ENCODE data around the gene CXCL13. TPM values are rescaled to one million over a fixed set of nuclear protein-coding genes. Genes with fewer than 3 reads are reported as not detected.

Gene CXCL13
- total and polyA plus RNA-seq, 2 experiments from 2014 or later: not detected

- Histone ChIP-seq H3K4me3 (no peak overlapping the region), H3F3A (ENCODE audit: insufficient read depth) (0 out of 2 replicates have a peak, but pooled peaks cover 8% of the 10 kb centered on the region), H4K20me1 (ENCODE audit: insufficient read depth) (no peaks in the 10 kb centered on the region), H3K27ac (no peak overlapping the region), H3K4me2 (ENCODE audit: unreplicated experiment) (no peak overlapping the region), H3K9ac (no peak overlapping the region), H2AFZ (no peak overlapping the region), H3K4me1 (ENCODE audit: insufficient read depth) (peaks cover 17% of the 10 kb centered on the region), H3K9me3 (ENCODE audit: low read depth) (no peaks in the 10 kb centered on the region), H3K36me3 (ENCODE audit: low read depth) (no peaks in the 10 kb centered on the region), H3K27me3 (replicated peaks; ENCODE audit: insufficient read depth) (peaks cover 58% of the 10 kb centered on the region), H3K9me2 (ENCODE audit: insufficient read depth) (no peaks in the 10 kb centered on the region), H3K79me2 (ENCODE audit: insufficient read depth) (no peaks in the 10 kb centered on the region)
- DNase-seq: peak; percentile 60
- TF ChIP-seq EZH2phosphoT487 (IDR thresholded peaks at IDR 0.05; ENCODE audit: insufficient read depth, low read depth): no peak
- TF ChIP-seq EZH2 (IDR thresholded peaks at IDR 0.05; ENCODE audit: insufficient read depth, poor library complexity, severe bottlenecking): no peak
- 12 to 17% methylated on average over 6 of the region's 6 CpGs for WGBS, 2 experiments (ENCODE audit: low coverage in 1 of 2, low lambda C conversion rate in 2 of 2, missing lambda C conversion rate in 2 of 2)
- in situ Hi-C loops (cut with MboI): no loop called here
Observed at GRCh38 chr4:77586951-77587383, 18.7 kb upstream of the CXCL13 start.

GRCh38 chr4:77590482-77590881, 15.1 kb upstream of the CXCL13 start:
- no peak for TF ChIP-seq EZH2 (IDR thresholded peaks at IDR 0.05; ENCODE audit: insufficient read depth, poor library complexity, severe bottlenecking)
- no peak for TF ChIP-seq EZH2phosphoT487 (IDR thresholded peaks at IDR 0.05; ENCODE audit: insufficient read depth, low read depth)
- in situ Hi-C loops (cut with MboI): no loop called here
- H2AFZ ChIP-seq: no peak overlapping the region
- no peaks in the 10 kb centered on the region for H3K36me3 ChIP-seq (ENCODE audit: low read depth)
- no peaks in the 10 kb centered on the region for H3F3A ChIP-seq (ENCODE audit: insufficient read depth)
- 33 to 37% methylated on average over 3 of the region's 3 CpGs for WGBS, 2 experiments (ENCODE audit: low coverage in 1 of 2, low lambda C conversion rate in 2 of 2, missing lambda C conversion rate in 2 of 2)
- peaks cover 7% of the 10 kb centered on the region; the same call in 1 of the 2 replicates for H3K4me1 ChIP-seq (ENCODE audit: insufficient read depth)
- peaks cover 82% of the 10 kb centered on the region for H3K27me3 ChIP-seq (replicated peaks; ENCODE audit: insufficient read depth)
- H3K4me3 ChIP-seq: no peak overlapping the region
- H3K27ac ChIP-seq: no peak overlapping the region
- DNase-seq: no peak
- H3K79me2 ChIP-seq (ENCODE audit: insufficient read depth): no peaks in the 10 kb centered on the region
- no peaks in the 10 kb centered on the region for H3K9me2 ChIP-seq (ENCODE audit: insufficient read depth)
- H4K20me1 ChIP-seq (ENCODE audit: insufficient read depth): no peaks in the 10 kb centered on the region
- no peaks in the 10 kb centered on the region for H3K9me3 ChIP-seq (ENCODE audit: low read depth)
- H3K4me2 ChIP-seq (ENCODE audit: unreplicated experiment): no peak overlapping the region
- H3K9ac ChIP-seq: no peak overlapping the region

- Histone ChIP-seq H3K4me3 (no peak overlapping the region), H3K4me1 (ENCODE audit: insufficient read depth) (peaks cover 7% of the 10 kb centered on the region; the same call in 1 of the 2 replicates), H3K9me2 (ENCODE audit: insufficient read depth) (no peaks in the 10 kb centered on the region), H3K79me2 (ENCODE audit: insufficient read depth) (no peaks in the 10 kb centered on the region), H3K4me2 (ENCODE audit: unreplicated experiment) (no peak overlapping the region), H4K20me1 (ENCODE audit: insufficient read depth) (no peaks in the 10 kb centered on the region), H3K9me3 (ENCODE audit: low read depth) (no peaks in the 10 kb centered on the region), H2AFZ (no peak overlapping the region), H3K9ac (no peak overlapping the region), H3F3A (ENCODE audit: insufficient read depth) (no peaks in the 10 kb centered on the region), H3K27ac (no peak overlapping the region), H3K36me3 (ENCODE audit: low read depth) (no peaks in the 10 kb centered on the region), H3K27me3 (replicated peaks; ENCODE audit: insufficient read depth) (peaks cover 82% of the 10 kb centered on the region)
- in situ Hi-C loops (cut with MboI): no loop called here
- 61 to 88% methylated on average over 1 of the region's 1 CpG for WGBS, 2 experiments (ENCODE audit: low coverage in 1 of 2, low lambda C conversion rate in 2 of 2, missing lambda C conversion rate in 2 of 2)
- no peak for DNase-seq
- TF ChIP-seq EZH2 (IDR thresholded peaks at IDR 0.05; ENCODE audit: insufficient read depth, poor library complexity, severe bottlenecking) (no peak), EZH2phosphoT487 (IDR thresholded peaks at IDR 0.05; ENCODE audit: insufficient read depth, low read depth) (no peak)
Observed at GRCh38 chr4:77591532-77591931, 14.1 kb upstream of the CXCL13 start.

GRCh38 chr4:77593101-77593500, 12.5 kb upstream of the CXCL13 start:
- no peak overlapping the region for H3K9ac ChIP-seq
- H3K27ac ChIP-seq: no peak overlapping the region
- H3K36me3 ChIP-seq (ENCODE audit: low read depth): no peaks in the 10 kb centered on the region
- no peaks in the 10 kb centered on the region for H3K4me1 ChIP-seq (ENCODE audit: insufficient read depth)
- H2AFZ ChIP-seq: no peak overlapping the region
- H3F3A ChIP-seq (ENCODE audit: insufficient read depth): no peaks in the 10 kb centered on the region
- no peaks in the 10 kb centered on the region for H3K79me2 ChIP-seq (ENCODE audit: insufficient read depth)
- H3K9me3 ChIP-seq (ENCODE audit: low read depth): no peaks in the 10 kb centered on the region
- no peak overlapping the region for H3K4me2 ChIP-seq (ENCODE audit: unreplicated experiment)
- peaks cover 87% of the 10 kb centered on the region for H3K27me3 ChIP-seq (replicated peaks; ENCODE audit: insufficient read depth)
- no peak for DNase-seq
- H3K4me3 ChIP-seq: no peak overlapping the region
- TF ChIP-seq EZH2phosphoT487 (IDR thresholded peaks at IDR 0.05; ENCODE audit: insufficient read depth, low read depth) (no peak), EZH2 (IDR thresholded peaks at IDR 0.05; ENCODE audit: insufficient read depth, poor library complexity, severe bottlenecking) (no peak)
- 63 to 66% methylated on average over 7 of the region's 7 CpGs for WGBS, 2 experiments (ENCODE audit: low coverage in 1 of 2, low lambda C conversion rate in 2 of 2, missing lambda C conversion rate in 2 of 2)
- no peaks in the 10 kb centered on the region for H3K9me2 ChIP-seq (ENCODE audit: insufficient read depth)
- in situ Hi-C loops (cut with MboI): no loop called here
- no peaks in the 10 kb centered on the region for H4K20me1 ChIP-seq (ENCODE audit: insufficient read depth)

GRCh38 chr4:77593993-77594392, 11.6 kb upstream of the CXCL13 start:
- H3K4me2 ChIP-seq (ENCODE audit: unreplicated experiment): no peak overlapping the region
- no peak for TF ChIP-seq EZH2 (IDR thresholded peaks at IDR 0.05; ENCODE audit: insufficient read depth, poor library complexity, severe bottlenecking)
- TF ChIP-seq EZH2phosphoT487 (IDR thresholded peaks at IDR 0.05; ENCODE audit: insufficient read depth, low read depth): no peak
- no peaks in the 10 kb centered on the region for H3K4me1 ChIP-seq (ENCODE audit: insufficient read depth)
- no peaks in the 10 kb centered on the region for H4K20me1 ChIP-seq (ENCODE audit: insufficient read depth)
- no peaks in the 10 kb centered on the region for H3F3A ChIP-seq (ENCODE audit: insufficient read depth)
- peaks cover 85% of the 10 kb centered on the region for H3K27me3 ChIP-seq (replicated peaks; ENCODE audit: insufficient read depth)
- H2AFZ ChIP-seq: no peak overlapping the region
- H3K4me3 ChIP-seq: no peak overlapping the region
- H3K9me2 ChIP-seq (ENCODE audit: insufficient read depth): no peaks in the 10 kb centered on the region
- WGBS, 2 experiments (ENCODE audit: low coverage in 1 of 2, low lambda C conversion rate in 2 of 2, missing lambda C conversion rate in 2 of 2): 15 to 22% methylated on average over 2 of the region's 2 CpGs
- H3K9ac ChIP-seq: no peak overlapping the region
- in situ Hi-C loops (cut with MboI): no loop called here
- H3K27ac ChIP-seq: no peak overlapping the region
- no peaks in the 10 kb centered on the region for H3K9me3 ChIP-seq (ENCODE audit: low read depth)
- no peaks in the 10 kb centered on the region for H3K79me2 ChIP-seq (ENCODE audit: insufficient read depth)
- H3K36me3 ChIP-seq (ENCODE audit: low read depth): no peaks in the 10 kb centered on the region
- peak; percentile 26 for DNase-seq
